ENCODE measurements around the gene SUSD3.

The SUSD3 gene

GRCh38 chr9:93134015-93134739 is 75.7 kb downstream of the SUSD3 start, which contains the start of gene NINJ1:
Gene NINJ1, minus strand, starts transcription at chr9:93134251. Its CDS starts 34 bp downstream, at chr9:93134217.
- peak; percentile 66 to 84 for DNase-seq (ENCODE audit: low read depth in 2 of 2, low spot score in 1 of 2)

Data from stimulated activated CD8-positive, alpha-beta memory T cell treated with anti-CD3 and anti-CD28 coated beads, Interleukin-4, amount 100 ng/mL, for 4 hours (primary cell).